Stimulated activated CD8-positive, alpha-beta memory T cell treated with anti-CD3 and anti-CD28 coated beads, Interleukin-7, amount 100 ng/mL, for 48 hours (primary cell): ENCODE measurements around the gene KLF16.
A peak's percentile ranks its signal among the peaks of the same experiment; 100 is the strongest.

ENCODE experiments used
- DNase-seq, 2 donors: peaks; one replicate each; pipeline ENCODE4 v3.0.0-alpha.2; 2020; ENCODE audit warnings: low read depth in 1 of 2; ENCODE audit errors: extremely low read depth in 1 of 2

Gene KLF16

DNA sequence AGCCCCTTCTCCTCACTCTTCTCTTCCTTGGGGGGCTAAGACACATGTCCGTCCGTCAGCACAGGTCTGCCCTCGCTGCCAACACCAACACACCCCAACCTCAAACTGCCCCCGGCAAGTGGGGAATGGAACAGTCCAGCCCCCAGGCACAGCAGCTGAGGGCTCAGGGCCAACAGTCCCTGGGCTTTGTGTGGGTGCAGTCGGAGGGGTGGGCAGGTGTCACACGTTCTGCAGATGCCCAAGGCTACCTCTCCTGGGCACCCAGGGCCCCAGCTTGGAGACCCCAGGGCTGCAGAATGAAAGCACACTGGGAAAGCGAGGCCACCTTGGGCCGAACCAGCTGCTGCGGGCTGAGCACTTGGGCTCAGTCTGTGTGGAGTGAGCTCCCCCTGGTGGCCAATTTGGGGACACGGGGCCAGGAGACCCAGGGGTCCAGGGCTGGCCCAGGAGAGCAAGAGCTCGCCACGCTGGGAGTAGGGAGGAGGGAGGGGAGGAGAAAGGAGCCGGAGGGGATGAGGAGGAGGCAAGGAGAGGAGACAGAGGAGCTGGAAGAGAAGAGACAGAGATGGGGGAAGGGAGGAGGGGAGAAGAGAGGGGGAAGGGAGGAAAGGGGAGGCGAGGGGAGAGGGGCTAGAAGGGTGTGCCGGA lies 37.3 kb downstream of the KLF16 start:
- DNase-seq: peak; percentile 33 to 53

DNA sequence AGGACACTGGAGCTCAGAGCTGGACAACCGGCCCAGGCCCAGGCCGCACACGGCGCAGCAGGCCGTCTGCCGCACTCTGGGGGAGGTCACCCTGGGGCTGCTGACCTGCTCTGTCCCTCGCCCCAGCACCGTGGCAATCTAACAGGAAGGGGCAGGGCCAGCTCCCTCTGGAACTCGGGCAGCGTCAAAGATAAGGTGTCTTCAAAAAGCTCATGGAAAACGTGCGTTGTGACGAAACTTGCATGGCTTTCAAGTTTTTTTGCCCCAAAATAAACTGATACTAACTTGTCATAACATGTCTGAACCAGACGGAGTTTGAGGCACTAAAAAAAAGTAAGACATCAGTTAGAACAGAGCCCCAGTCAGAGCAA lies 39.1 kb downstream of the KLF16 start:
- no peak for DNase-seq

DNA sequence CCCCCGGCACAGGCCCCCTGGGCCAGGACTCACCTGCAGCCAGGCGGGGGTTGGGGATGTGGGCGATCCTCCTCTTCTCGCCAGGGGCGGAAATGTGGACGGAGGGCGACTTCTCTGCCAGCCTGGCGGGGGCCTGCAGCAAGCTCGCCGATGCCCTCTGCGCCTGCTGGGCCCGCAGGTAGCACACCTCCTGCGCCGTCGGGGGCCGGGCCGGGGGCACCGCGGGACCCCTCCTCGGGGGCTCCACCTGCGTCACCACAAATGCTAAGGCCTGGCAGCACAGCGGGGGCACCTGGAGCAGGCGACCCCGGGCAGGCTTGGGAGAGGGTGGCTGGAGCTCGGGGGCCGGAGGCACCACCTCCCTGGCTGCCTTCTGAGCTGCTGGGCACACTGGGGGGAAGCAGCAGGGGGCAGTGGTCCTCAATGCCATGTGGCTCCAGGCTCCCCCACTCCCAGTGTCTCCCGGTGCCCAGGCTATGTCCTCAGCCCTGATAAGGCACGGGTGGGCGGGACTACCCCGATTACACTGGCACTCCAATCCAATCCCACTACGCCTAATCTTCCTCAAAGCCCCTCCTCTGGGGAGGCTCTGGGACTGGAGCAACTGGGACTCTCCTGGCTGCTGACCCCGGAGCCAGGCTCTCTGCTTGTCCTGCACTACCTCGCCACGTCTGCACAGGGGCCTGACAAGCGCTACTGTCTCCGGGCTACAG lies 39.7 kb downstream of the KLF16 start:
- DNase-seq: no peak

DNA sequence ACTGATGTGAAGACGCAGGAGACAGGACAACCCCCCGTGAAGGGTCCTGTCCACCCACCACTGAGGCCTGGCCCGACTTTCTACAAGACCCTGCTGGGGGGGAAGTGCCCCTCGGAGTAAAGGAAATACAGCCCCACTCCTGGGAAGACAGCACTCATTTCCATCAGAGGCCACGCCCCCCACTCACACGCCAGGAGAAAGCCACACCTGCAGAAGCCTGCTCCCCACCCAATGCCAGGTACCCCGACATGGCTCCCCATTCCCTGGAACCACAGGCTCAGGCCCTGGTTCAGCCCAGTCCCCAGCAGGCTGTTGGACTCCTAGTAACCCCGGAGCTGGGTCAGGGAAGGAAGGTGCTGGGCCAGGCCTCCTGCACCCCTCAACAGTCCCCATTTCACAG lies 40.4 kb downstream of the KLF16 start:
- DNase-seq: no peak

DNA sequence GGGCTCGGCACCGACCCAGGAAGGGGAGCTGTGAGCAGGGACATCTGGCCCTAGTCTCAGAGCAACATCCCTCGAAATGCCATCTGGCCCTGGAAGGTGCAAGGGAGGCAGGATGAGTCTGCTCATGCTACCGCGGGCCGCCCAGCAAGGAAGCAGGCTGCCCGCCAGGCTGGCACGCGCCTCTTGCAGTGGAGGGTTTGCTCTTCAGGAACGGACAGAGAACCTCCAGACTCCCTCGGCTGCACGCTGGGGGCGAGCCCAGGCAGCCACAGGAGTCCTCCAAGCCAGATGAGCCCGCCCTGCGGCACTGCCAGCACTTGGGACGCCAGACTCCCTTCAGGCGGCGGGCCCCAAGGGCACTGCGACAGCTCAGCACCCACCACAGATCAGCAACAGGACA lies 41.2 kb downstream of the KLF16 start:
- no peak for DNase-seq

DNA sequence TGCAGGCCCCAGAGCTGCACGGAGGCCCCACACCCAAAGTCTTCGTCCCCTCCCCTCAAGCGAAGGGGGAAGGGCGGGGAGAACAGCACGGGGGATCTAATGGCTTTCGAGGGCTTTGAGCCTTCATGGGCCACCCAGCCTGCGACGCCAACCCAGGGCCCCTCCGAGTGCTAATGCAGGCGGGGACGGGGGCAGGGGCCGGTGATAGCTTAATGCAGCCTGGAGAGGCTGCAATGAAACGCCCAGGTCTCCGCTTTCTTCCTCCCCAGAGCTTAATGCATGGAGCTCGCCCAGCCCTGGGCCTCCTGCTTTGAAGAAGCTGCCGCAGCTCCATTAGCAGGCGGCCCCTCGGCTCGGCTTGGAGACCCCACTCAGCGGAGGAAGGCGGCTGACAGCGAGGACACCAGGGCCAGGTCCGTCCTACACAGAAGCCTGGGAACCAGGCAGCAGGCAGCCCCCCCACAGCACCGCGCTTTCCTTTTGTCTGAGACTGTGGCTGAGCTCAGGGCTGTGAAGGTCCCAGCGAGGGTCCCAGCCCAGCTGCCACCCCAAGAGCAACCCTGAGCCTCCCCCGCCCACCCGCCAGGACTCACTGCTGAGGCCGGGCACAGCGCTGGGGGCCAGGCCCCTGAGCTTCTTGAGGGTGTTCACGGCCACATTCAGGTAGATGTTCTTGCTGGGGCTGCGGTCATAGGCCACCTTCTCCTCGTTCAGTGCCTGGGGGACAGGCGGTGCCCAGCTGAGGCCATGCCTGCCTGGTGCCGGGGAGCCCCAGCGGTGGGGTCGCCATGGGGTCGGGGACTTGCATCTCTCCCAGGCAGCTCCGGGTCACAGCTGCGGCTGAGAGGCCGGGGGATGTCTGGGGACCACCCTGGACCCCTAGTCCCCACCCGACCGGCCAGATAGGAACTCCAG lies 43.8 kb downstream of the KLF16 start:
- no peak for DNase-seq

DNA sequence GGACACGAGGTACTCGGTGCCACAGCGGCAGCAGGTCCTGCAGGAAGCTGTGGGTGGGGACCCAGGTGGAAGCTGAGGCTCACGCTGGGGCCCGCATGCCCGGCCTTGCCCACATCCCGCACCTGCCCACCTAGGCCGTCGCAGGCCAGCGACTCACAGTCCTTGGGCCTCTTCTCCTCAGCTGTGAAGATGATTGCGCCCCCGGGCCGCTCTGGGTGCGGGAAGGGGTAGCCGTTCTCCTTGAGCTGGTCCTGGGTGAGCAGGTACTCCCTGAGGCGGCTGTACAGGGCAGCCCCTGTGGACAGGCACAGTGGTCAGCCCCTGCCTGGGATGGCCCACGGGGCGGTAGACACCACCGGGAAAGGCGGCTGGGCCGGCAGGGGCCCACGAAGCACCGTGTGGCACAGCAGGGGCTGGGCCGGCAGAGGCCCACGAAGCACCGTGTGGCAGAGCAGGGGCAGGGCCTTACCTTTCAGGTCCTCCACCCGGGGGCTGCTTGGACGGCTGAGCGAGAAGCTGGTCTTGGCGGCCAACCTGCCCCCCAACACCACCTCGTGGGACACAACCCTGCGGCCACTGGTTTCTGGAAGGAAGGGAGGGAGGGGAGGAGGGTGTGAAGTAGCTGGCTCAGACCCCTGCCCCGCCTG lies 44.7 kb downstream of the KLF16 start:
- DNase-seq: no peak

DNA sequence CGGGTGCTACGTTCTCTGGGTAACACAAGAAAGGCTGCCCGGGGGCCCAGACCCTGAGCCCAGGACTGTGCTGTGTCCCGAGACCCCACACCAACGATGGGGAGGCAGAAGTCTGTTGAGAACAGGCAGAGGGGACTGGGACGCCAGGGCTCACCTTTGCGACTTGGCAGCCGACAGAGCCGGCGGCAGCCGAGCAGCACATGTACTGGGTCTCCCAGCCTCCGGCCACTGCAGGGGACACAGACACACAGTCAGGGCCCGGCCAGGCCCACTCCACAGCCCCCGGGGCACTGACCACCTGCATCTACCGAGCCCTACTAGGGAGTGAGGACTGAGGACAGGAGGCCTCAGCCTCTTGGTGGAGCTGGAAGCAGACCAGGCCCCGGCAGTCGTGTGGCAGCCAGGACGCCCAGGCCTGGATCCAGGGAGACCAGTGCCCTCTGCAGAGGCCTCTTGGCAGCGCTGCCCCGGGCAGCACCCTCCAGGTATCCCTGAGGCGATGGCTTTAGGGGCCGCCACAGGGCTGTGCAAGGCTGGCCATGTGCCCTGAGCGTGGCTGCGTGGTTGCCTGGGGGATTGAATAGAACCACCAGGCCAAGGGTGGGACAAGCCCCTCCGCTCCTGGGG lies 45.7 kb downstream of the KLF16 start:
- no peak for DNase-seq

DNA sequence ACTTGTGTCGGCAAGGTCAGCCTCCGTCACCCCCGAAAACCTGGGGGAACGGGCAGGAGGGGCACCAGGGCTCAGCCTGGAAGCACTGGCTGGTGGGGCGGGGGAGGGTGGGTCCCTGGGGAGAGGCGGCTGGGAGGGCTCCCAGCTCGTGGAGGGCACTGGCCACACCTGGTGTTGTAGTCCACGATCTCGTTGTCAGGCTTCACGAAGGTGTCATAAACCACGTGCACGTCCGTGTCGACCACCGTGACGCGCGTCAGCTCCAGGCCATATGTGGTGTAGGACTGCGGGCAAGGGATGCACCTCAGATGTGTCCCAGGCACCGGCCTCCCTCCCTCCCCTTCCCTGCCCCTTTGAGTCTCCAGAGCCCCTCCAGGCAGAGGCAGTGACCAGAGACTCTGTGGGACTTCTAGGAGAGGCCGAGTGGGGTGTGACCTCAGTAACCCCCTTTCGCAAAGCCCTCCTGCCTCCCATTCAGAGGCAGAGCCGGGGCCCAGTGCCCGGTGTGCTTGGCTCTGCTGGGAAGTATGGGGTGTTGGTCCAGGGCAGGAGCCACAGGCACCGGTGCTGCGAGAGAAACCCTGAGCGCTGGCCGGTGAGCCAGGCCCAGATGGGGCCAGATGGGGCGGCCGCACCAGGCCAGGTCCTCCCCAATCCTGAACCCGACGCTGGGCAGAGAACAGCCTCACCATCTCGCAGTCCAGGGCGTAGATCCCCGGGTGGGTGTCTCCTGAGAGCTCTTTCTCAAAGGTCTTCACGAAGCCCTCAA lies 46.7 kb downstream of the KLF16 start:
- DNase-seq: no peak

DNA sequence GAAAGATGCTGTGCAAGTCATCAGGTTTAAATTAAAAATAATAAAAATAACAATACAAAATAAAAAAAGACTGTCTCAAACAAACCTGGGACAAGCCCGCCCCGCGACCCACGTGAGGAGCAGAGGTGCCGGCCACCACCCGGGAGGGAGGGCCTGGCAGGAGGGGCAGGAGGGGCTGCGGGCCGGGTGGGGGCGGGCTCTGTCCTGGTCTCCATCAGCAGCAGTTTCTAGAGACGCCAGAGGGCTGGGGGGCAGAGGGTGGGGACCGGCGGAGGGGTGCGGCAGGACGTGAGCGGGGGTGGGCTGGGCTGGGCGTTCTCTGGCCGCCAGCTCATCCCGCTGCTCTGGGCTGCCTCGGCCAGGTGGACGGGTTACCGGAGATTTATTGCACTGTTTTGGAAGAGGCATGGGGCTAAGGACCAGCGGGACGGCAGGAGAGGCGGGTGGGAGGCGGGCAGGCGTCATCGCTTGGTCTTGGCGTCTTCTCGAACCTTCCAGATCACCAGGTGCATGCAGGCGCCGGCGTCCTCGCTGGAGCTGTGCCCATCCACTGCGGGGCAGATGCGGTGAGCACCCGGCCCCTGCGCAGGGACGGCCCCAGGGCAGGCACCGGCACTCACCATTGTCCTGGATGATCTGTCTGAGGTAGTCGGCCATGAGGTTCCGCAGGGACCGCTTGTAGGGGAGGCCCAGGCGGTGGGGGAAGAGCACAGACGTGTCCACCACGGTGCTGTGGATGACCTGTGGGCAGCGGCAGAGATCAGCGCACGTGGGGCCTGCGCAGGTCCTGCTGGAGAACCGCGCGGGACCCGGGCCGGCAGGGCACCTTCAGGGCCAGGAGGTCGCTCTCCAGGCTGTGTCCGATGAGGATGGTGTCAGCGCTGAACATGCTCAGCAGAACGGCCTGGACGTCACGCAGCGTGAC lies 47.5 kb downstream of the KLF16 start:
- no peak for DNase-seq

DNA sequence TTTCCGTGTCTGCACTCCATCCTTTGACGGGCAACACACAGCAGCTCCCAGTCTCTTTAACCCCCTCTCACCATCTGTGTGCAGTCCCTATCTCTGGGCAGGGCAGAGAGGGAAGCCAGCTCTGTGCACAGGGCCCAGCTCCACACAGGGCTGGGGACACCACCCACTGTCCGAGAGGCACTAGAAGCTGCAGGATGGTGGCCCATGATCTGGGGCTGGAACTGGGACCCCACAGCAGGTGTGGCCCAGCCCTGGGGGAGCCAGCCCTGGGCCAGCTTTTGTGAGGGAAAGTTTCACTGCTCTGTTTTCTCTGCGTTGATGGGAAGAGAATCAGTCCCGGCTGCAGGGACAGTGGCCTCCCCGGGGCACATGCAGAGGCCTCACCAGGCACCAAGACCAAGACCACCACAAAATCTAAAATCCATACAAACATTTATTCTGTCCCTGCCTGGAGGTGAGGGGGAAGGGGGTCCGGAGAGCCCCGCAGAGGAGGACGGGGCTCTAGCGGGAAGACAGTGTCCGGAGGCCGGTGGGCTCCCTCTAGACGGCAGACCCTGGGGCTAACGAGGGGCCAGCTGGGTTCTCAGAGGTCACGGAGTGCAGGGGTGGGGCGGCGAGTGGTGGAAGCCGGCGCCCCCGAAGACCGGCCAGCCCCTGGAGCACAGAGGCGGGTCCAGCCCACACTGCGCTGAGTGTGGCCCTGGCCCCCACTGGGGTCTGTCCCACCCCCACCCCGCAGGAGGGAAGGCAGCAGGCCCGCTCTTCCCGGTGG lies 48.4 kb downstream of the KLF16 start:
- DNase-seq: no peak

DNA sequence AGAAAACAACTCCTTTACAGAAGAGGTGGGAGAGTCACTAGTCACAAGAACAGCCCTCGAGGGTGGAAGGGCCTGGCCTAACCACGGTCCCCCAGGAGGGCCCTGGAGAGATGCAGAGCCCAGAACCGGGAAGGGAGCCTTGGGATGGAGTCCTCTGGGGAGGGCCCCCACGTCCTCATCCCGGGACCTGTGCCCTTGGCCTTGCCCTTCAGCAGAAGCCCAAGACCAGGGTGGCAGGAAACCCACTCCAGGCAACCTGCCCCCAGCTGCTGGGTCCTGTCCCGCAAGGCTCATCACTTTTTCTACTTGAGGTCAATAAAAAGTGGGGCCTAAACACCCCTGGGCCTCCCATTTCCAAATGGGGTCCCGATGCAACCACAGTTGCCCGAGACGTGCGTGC lies 49.0 kb downstream of the KLF16 start:
- DNase-seq: no peak

DNA sequence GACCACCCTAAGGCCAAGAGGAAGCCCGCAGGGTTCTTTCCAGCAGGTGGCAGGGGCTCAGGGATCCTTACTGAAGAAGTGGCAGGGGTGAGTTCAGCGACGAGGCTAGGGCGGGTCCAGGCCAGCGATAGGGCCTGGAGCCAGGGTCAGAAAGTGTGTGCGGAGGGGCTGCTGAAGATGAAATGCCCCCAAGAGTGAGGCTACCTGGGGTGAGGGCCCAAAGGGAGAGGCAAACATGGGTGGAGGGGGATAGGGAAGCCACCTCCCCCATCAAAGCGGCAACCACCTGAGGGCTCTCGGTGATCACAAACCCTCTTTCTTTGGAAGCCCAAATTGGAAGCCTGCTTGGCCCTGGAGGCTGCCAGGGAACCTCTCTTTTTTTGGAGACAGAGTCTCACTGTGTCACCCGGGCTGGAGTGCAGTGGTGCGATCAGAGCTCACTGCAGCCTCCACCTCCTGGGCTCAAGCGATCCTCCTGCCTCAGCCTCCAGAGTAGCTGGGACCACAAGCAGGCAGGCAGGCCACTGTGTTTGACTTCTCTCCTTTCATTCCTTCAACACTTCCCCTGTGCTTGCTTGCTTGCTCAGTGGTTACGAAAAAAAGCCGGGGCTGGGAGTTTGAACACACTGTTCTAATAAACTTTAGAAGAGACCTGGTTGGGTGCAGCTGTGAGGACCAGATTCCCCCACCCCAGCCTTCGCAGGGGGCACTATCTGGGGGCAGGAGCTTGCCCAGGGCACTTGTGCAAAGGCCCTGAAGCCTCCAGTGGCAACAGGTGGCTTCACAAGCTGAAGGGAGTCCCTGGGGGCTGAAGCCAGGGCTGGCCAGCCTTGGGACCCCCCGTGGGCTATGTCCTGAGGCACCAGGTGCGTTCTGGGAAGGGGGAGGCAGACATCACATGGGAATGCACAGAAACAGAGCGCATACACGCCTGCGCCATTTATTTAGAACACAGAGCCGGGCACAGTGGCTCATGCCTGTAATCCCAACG lies 49.9 kb downstream of the KLF16 start:
- DNase-seq: no peak

DNA sequence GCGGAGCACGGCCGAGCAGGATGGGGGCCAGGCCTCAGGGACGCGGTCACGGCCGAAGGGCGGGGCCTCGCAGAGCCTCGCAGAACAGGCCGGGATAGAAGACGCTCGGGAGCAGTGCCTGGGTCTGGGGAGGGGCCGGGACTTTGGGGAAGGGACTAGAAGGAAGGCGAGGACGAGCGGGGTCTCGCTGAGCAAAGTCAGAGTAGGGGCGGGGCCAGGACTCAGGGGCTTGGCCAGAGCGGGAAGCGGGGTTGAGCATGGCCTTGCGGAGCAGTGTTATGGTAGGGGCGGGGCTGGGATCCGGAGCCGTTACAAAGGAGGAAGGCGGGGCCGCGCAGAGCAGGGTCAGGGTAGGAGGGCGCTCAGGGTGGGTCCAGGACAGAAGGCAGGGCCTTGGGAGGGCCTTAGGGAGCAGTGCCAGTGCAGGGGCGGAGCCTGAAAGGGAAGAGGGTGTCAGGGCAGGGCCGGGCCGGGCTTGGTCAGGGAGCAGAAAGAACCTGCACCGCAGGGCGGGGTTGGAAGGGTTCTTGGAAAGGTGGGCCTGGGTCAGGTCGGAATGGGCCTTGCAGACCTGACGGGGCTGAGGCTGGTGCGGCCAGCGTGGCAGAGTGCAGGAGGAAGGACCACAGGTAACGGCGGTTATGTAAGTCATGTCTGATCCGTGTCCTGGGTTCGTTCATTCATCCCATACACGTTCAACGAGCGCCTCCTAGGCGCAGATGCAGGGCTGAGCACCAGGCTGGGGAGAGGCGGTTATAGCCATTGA lies 50.8 kb downstream of the KLF16 start:
- DNase-seq: peak; percentile 69 to 93

DNA sequence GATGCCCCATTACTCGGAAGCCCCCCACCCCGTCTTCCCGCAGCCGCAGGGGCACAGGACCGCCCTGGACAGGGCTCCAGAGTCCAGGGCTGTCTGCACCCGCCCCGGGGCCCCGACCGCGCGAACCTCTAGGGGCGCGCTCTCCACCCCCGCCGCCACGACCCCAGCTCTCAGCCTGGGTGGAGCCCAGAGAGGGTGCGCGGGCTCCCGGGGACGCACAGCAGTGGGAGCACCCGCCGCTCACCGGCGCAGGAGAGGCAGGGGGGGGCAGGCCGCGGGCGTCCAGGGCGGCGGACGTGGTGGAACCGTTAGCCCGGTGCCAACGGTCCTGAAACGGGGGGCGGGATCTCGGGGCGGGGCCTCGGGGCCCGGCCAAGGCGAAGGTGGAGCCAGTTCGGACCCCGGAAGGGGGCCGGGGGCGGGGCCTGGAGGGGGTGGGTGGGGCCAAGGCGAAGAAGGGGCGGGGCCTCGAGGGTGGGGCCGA lies 51.4 kb downstream of the KLF16 start, which contains the start of gene ATP8B3:
Gene ATP8B3 (minus strand): TSS at position 335 of the 484 bp plus-strand sequence. CDS start 540 bp downstream, outside the sequence.
- no peak for DNase-seq

DNA sequence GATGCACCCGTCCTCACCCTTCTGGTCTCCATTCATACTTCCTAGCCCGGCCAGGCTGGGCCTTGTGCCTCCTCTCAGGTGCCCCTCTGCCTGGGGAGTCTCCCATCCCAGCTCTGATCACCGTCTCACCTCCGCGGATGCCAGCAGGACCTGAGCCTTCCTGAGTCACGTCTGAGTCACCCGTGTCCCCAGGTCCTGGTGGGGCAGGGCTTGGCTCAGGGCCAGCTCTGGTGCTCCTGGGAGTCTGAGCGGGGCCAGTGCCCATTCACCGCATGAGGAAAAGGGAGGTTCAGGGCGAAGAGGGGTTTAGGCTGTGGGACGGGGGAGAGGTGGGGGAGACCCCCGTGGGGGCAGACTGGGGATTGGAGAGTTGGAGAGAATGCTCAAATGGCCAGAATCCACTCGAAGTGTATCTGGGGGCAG lies 51.9 kb downstream of the KLF16 start:
- DNase-seq: peak; percentile 18 to 48
